Esophagus squamous epithelium (tissue), 4 donors: ENCODE data around the gene PSMD11.

ENCODE experiments used
- CTCF ChIP-seq, 6 experiments: fragments of 450-650 bp in 4 of 6; fragments of 200-600 bp in 2 of 6; sonication (generic) in 2 of 6; IDR thresholded peaks; one replicate each; pipeline ENCODE4 v1.5.1; 2016 to 2019; ENCODE audit warnings: antibody characterized with exemption in 6 of 6, mild to moderate bottlenecking in 4 of 6, moderate library complexity in 4 of 6
- POLR2A ChIP-seq, 4 donors: fragments of 450-650 bp; IDR thresholded peaks; one replicate each; pipeline ENCODE4 v1.6.1; 2017; ENCODE audit warnings: antibody characterized with exemption in 4 of 4, mild to moderate bottlenecking in 4 of 4, moderate library complexity in 3 of 4

GRCh38 chr17:32440722-32441121 lies 3.6 kb upstream of the PSMD11 start:
- TF ChIP-seq POLR2A (IDR thresholded peaks at IDR 0.05), result no peak
- no peak for TF ChIP-seq CTCF (IDR thresholded peaks at IDR 0.05)
